ENCODE data around the gene BRSK2. TPM values are rescaled to one million over a fixed set of nuclear protein-coding genes. Genes with fewer than 3 reads are reported as not detected.

BRSK2 gene
- total RNA-seq, 2 donors from 2014 or later: 67.5 to 113 TPM

- peaks cover 21% of the 10 kb centered on the region for H3K4me1 ChIP-seq
- WGBS, 2 donors: 91 to 96% methylated on average over 28 of the region's 28 CpGs
- H3K27ac ChIP-seq: no peak overlapping the region
- no peak overlapping the region for H3K4me3 ChIP-seq
- intact Hi-C loops (cut with DNase I): no loop called here
- ATAC-seq: no peak
- H3K9me3 ChIP-seq: no peaks in the 10 kb centered on the region
- no peaks in the 10 kb centered on the region for H3K27me3 ChIP-seq
- no peaks in the 10 kb centered on the region for H3K36me3 ChIP-seq (replicated peaks in 1 of 2; ENCODE audit: insufficient read depth in 1 of 2, low read depth in 2 of 2)
- no peak for TF ChIP-seq POLR2A (IDR thresholded peaks at IDR 0.05)
- no peak for TF ChIP-seq CTCF (IDR thresholded peaks at IDR 0.05)
- no peak for DNase-seq
These were observed 111.0 kb downstream of the BRSK2 start for GRCh38 chr11:1500466-1501420.

- Histone ChIP-seq H3K27me3 (no peaks in the 10 kb centered on the region), H3K4me3 (no peak overlapping the region), H3K36me3 (replicated peaks in 1 of 2; ENCODE audit: insufficient read depth in 1 of 2, low read depth in 2 of 2) (no peaks in the 10 kb centered on the region), H3K4me1 (peaks cover 21% of the 10 kb centered on the region), H3K27ac (no peak overlapping the region), H3K9me3 (no peaks in the 10 kb centered on the region)
- intact Hi-C loops (cut with DNase I): no loop called here
- TF ChIP-seq CTCF (IDR thresholded peaks at IDR 0.05) (no peak), POLR2A (IDR thresholded peaks at IDR 0.05) (no peak)
- DNase-seq (no peak), ATAC-seq (no peak)
- WGBS, 2 donors: 80 to 82% methylated on average over 15 to 24 of the region's 25 CpGs
These were observed 111.9 kb downstream of the BRSK2 start for GRCh38 chr11:1501421-1502167.

- intact Hi-C loops (cut with DNase I): no loop called here
- no peak overlapping the region for H3K27ac ChIP-seq
- peaks cover 21% of the 10 kb centered on the region for H3K4me1 ChIP-seq
- 91 to 95% methylated on average over 10 to 23 of the region's 24 CpGs for WGBS, 2 donors
- H3K27me3 ChIP-seq: no peaks in the 10 kb centered on the region
- DNase-seq (no peak), ATAC-seq (no peak)
- no peaks in the 10 kb centered on the region for H3K36me3 ChIP-seq (replicated peaks in 1 of 2; ENCODE audit: insufficient read depth in 1 of 2, low read depth in 2 of 2)
- TF ChIP-seq POLR2A (IDR thresholded peaks at IDR 0.05) (no peak), CTCF (IDR thresholded peaks at IDR 0.05) (no peak)
- H3K4me3 ChIP-seq: no peak overlapping the region
- no peaks in the 10 kb centered on the region for H3K9me3 ChIP-seq
These were observed 112.6 kb downstream of the BRSK2 start for GRCh38 chr11:1502168-1502953.

- intact Hi-C loops (cut with DNase I): no loop called here
- no peak for ATAC-seq
- Histone ChIP-seq H3K27ac (no peak overlapping the region), H3K9me3 (no peaks in the 10 kb centered on the region), H3K4me1 (peaks cover 21% of the 10 kb centered on the region), H3K4me3 (no peak overlapping the region), H3K27me3 (no peaks in the 10 kb centered on the region), H3K36me3 (replicated peaks in 1 of 2; ENCODE audit: insufficient read depth in 1 of 2, low read depth in 2 of 2) (no peaks in the 10 kb centered on the region)
- no peak for TF ChIP-seq CTCF (IDR thresholded peaks at IDR 0.05)
- no peak for TF ChIP-seq POLR2A (IDR thresholded peaks at IDR 0.05)
- WGBS, 2 donors: 70 to 89% methylated on average over 15 to 20 of the region's 20 CpGs
- peak in 1 of 4 donors; percentile 38 for DNase-seq
These were observed 113.4 kb downstream of the BRSK2 start for GRCh38 chr11:1502954-1503707.
